Measurements from ENCODE around the gene ACAP3. TPM values are rescaled to one million over a fixed set of nuclear protein-coding genes. Genes with fewer than 3 reads are reported as not detected.

The ACAP3 gene
- total RNA-seq, 6 experiments from 2014 or later, result 39.4 to 50.8 (median 42.6) TPM

DNA sequence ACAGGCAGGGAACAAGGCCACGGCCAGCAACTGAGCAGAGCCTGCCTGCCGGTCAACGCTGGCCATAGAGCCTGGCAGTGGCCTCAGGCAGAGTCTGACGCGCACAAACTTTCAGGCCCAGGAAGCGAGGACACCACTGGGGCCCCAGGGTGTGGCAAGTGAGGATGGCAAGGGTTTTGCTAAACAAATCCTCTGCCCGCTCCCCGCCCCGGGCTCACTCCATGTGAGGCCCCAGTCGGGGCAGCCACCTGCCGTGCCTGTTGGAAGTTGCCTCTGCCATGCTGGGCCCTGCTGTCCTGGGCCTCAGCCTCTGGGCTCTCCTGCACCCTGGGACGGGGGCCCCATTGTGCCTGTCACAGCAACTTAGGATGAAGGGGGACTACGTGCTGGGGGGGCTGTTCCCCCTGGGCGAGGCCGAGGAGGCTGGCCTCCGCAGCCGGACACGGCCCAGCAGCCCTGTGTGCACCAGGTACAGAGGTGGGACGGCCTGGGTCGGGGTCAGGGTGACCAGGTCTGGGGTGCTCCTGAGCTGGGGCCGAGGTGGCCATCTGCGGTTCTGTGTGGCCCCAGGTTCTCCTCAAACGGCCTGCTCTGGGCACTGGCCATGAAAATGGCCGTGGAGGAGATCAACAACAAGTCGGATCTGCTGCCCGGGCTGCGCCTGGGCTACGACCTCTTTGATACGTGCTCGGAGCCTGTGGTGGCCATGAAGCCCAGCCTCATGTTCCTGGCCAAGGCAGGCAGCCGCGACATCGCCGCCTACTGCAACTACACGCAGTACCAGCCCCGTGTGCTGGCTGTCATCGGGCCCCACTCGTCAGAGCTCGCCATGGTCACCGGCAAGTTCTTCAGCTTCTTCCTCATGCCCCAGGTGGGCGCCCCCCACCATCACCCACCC, 23.6 kb upstream of the ACAP3 start, which contains the start of gene TAS1R3:
Gene TAS1R3 (plus strand): TSS at position 213 of the 898 bp plus-strand sequence. CDS start 66 bp downstream, at position 279.
- TF ChIP-seq, protein P1, sequence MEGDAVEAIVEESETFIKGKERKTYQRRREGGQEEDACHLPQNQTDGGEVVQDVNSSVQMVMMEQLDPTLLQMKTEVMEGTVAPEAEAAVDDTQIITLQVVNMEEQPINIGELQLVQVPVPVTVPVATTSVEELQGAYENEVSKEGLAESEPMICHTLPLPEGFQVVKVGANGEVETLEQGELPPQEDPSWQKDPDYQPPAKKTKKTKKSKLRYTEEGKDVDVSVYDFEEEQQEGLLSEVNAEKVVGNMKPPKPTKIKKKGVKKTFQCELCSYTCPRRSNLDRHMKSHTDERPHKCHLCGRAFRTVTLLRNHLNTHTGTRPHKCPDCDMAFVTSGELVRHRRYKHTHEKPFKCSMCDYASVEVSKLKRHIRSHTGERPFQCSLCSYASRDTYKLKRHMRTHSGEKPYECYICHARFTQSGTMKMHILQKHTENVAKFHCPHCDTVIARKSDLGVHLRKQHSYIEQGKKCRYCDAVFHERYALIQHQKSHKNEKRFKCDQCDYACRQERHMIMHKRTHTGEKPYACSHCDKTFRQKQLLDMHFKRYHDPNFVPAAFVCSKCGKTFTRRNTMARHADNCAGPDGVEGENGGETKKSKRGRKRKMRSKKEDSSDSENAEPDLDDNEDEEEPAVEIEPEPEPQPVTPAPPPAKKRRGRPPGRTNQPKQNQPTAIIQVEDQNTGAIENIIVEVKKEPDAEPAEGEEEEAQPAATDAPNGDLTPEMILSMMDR (IDR thresholded peaks at IDR 0.05), result no peak
- peaks cover 4% of the 10 kb centered on the region for H3K36me3 Mint-ChIP-seq (ENCODE audit: low read depth)
- H3K27ac Mint-ChIP-seq, result peak within 1 kb of the TSS; percentile 77
- peaks cover 6% of the 10 kb centered on the region for H3K9me3 Mint-ChIP-seq
- no peak for DNase-seq
- H3K27me3 Mint-ChIP-seq (ENCODE audit: insufficient read depth), result peaks cover 31% of the 10 kb centered on the region
- H3K4me1 Mint-ChIP-seq (ENCODE audit: low read depth), result peaks cover under 1% of the 10 kb centered on the region; the same call in 1 of the 2 replicates
- H3K4me3 Mint-ChIP-seq, result no peak within 1 kb of the TSS; the same call in 1 of the 2 replicates

DNA sequence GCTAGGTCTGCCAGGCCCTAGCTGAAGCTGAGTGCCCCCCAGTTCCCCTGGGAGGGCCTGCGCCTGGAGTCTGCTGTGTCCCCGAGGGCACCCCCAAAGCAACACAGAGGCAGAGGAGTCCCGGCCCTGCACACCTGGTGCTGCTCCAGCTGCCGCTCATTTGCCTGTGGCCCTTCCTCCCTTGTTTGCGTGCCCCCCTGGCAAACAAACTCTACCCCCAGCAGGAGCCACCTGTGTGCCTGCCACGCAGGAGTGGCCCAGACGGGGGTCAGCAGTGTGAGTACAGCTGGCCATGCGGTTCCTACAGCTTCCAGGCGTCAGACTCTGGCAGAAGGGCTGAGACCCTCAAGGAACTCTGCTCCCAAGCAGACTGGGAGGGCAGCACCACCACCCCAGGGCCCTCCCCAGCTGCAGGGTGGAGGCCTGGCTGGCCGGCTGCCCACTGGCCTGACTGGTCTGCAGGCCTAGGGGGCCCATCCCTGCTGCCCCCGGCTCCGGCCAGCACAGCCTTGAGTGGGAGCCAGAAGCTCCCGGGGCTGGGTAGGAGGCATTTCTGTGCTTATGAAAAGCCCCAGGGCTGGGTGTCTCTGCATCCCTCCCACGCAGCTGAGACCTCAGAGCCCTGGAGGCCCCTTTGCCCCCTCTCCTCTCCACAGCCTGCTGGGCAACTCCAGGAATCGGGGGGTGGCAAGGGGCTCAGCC, 22.8 kb upstream of the ACAP3 start:
- Mint-ChIP-seq H3K36me3 (ENCODE audit: low read depth) (peaks cover 4% of the 10 kb centered on the region), H3K27ac (peak overlapping the region; percentile 56)

DNA sequence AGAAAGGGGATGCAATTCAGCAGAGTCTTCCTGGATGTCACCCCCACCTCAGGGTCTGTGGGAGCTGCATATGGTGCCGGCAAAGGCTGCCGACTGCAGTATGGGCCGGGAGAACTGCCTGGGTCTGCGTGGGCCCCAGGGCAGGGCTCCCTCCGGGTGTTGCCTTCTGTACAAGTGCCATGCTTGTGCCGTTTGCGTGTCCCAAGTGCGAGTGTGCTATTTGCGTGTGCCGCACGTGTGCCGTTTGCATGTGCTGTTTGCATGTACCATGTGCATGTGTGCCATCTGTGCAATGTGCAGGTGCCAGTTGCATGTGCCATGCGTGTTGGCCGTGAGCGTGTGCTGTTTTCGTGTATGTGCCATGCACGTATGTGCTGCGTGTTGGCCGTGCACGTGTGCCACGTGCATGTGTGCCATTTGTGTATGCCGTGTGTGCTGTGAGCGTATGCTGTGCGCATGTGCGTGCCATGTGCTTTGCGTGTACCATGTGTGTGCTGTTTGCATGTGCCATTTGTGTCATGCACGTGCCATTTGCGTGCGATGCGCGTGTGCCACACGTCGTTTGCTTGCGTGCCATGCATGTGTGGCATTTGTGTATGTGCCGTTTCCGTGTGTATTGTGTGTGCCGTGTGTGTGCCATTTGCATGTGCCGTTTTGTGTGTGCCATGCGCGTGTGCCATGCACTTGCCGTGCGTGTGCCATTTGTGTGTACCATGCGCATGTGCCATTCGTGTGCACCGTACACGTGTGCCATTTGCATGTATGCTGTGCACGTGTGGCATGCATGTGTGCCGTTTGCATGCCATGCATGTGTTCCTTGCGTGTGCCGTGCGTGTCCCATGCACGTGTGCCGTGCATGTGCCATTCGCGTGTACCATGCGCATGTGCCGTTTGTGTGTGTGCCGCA, 21.8 kb upstream of the ACAP3 start:
- H3K27me3 Mint-ChIP-seq (ENCODE audit: insufficient read depth), result peaks cover 31% of the 10 kb centered on the region
- peaks cover 6% of the 10 kb centered on the region for H3K9me3 Mint-ChIP-seq
- peak overlapping the region; percentile 45; the same call in 1 of the 2 replicates for H3K4me3 Mint-ChIP-seq
- H3K36me3 Mint-ChIP-seq (ENCODE audit: low read depth), result peaks cover 4% of the 10 kb centered on the region
- TF ChIP-seq, protein P1 (IDR thresholded peaks at IDR 0.05), result no peak
- peaks cover 10% of the 10 kb centered on the region for H3K4me1 Mint-ChIP-seq (ENCODE audit: low read depth)
- peak overlapping the region; percentile 77 for H3K27ac Mint-ChIP-seq
- no peak for DNase-seq

More for the DNA sequence above, 22.8 kb upstream of the ACAP3 start:
- peaks cover 31% of the 10 kb centered on the region for H3K27me3 Mint-ChIP-seq (ENCODE audit: insufficient read depth)
- no peak for DNase-seq
- peaks cover 6% of the 10 kb centered on the region for H3K9me3 Mint-ChIP-seq
- TF ChIP-seq, protein P1 (IDR thresholded peaks at IDR 0.05), result no peak
- H3K4me1 Mint-ChIP-seq (ENCODE audit: low read depth), result peaks cover 8% of the 10 kb centered on the region
- no peak overlapping the region; the same call in 1 of the 2 replicates for H3K4me3 Mint-ChIP-seq

DNA sequence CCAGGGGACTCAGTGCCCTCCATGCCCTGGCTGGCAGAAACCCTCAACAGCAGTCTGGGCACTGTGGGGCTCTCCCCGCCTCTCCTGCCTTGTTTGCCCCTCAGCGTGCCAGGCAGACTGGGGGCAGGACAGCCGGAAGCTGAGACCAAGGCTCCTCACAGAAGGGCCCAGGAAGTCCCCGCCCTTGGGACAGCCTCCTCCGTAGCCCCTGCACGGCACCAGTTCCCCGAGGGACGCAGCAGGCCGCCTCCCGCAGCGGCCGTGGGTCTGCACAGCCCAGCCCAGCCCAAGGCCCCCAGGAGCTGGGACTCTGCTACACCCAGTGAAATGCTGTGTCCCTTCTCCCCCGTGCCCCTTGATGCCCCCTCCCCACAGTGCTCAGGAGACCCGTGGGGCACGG, 20.5 kb upstream of the ACAP3 start:
- H3K27ac Mint-ChIP-seq, result no peak overlapping the region
- no peak overlapping the region for H3K4me3 Mint-ChIP-seq
- TF ChIP-seq, protein P1 (IDR thresholded peaks at IDR 0.05), result no peak
- no peak for DNase-seq
- H3K36me3 Mint-ChIP-seq (ENCODE audit: low read depth), result peaks cover 8% of the 10 kb centered on the region
- peaks cover 32% of the 10 kb centered on the region for H3K27me3 Mint-ChIP-seq (ENCODE audit: insufficient read depth)
- peaks cover 6% of the 10 kb centered on the region for H3K9me3 Mint-ChIP-seq
- H3K4me1 Mint-ChIP-seq (ENCODE audit: low read depth), result peaks cover 16% of the 10 kb centered on the region

DNA sequence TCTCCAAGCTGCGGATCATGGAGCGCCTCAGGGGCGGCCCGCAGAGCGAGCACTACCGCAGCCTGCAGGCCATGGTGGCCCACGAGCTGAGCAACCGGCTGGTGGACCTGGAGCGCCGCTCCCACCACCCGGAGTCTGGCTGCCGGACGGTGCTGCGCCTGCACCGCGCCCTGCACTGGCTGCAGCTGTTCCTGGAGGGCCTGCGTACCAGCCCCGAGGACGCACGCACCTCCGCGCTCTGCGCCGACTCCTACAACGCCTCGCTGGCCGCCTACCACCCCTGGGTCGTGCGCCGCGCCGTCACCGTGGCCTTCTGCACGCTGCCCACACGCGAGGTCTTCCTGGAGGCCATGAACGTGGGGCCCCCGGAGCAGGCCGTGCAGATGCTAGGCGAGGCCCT, 19.6 kb upstream of the ACAP3 start:
- no peak for DNase-seq
- peaks cover 8% of the 10 kb centered on the region for H3K36me3 Mint-ChIP-seq (ENCODE audit: low read depth)
- TF ChIP-seq, protein P1 (IDR thresholded peaks at IDR 0.05), result no peak
- H3K4me1 Mint-ChIP-seq (ENCODE audit: low read depth), result peaks cover 26% of the 10 kb centered on the region
- H3K9me3 Mint-ChIP-seq, result peaks cover 6% of the 10 kb centered on the region
- H3K4me3 Mint-ChIP-seq, result no peak overlapping the region; the same call in 1 of the 2 replicates
- peaks cover 32% of the 10 kb centered on the region for H3K27me3 Mint-ChIP-seq (ENCODE audit: insufficient read depth)
- no peak overlapping the region for H3K27ac Mint-ChIP-seq
